Mucosa of rectum (tissue), 2 donors: ENCODE measurements around the gene PNLIPRP2.

ENCODE experiments used
- H3K27ac ChIP-seq, 2 donors: one replicate each; pipeline ENCODE4 v1.7.0; 2013; ENCODE audit warnings: inconsistent platforms in 2 of 2, low read depth in 2 of 2, low read length in 2 of 2
- H3K27me3 ChIP-seq, 2 donors: one replicate each; pipeline ENCODE4 v1.7.0; 2013; ENCODE audit warnings: low read length in 2 of 2; ENCODE audit not compliant: control insufficient read depth in 2 of 2, insufficient read depth in 2 of 2
- H3K36me3 ChIP-seq, 2 donors: one replicate each; pipeline ENCODE4 v1.7.0; 2013; ENCODE audit warnings: low read length in 2 of 2; ENCODE audit not compliant: control insufficient read depth in 2 of 2, insufficient read depth in 2 of 2
- H3K4me1 ChIP-seq, 2 donors: one replicate each; pipeline ENCODE4 v1.7.0; 2013; ENCODE audit warnings: low read length in 2 of 2, mild to moderate bottlenecking in 1 of 2; ENCODE audit not compliant: control insufficient read depth in 2 of 2, insufficient read depth in 2 of 2
- H3K4me3 ChIP-seq, 2 donors: one replicate each; pipeline ENCODE4 v1.7.0; 2013; ENCODE audit warnings: low read length in 2 of 2
- H3K9ac ChIP-seq, 2 donors: one replicate each; pipeline ENCODE4 v1.7.0; 2013; ENCODE audit warnings: low read length in 2 of 2, low read depth in 1 of 2, mild to moderate bottlenecking in 1 of 2
- H3K9me3 ChIP-seq, 2 donors: one replicate each; pipeline ENCODE4 v1.7.0; 2013; ENCODE audit warnings: low read length in 2 of 2; ENCODE audit not compliant: control insufficient read depth in 2 of 2
- donor health status: healthy.
- donor health status: Normal muscosa, but diverticular disease.

PNLIPRP2 gene

DNA sequence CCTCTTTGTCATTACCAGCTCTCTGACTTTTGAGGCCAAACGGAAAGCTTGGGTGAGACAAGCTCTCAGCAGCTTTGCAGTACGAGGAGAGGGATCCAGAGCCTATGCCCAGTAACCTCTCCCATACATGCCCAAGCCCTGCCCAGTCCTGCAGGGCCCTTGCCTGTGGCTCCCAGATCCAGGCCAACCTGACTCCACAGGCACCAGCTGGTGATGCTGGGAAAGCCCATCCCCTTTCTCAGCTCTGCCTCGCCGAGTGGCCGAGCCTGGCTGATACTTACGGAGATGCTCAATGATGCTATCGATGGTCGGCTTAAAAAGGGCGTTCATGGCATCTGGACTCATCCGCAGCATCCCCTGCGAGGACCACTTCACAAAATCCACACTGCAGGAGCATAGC is 55.4 kb downstream of the PNLIPRP2 start:
- no peaks in the 10 kb centered on the region for H3K36me3 ChIP-seq

DNA sequence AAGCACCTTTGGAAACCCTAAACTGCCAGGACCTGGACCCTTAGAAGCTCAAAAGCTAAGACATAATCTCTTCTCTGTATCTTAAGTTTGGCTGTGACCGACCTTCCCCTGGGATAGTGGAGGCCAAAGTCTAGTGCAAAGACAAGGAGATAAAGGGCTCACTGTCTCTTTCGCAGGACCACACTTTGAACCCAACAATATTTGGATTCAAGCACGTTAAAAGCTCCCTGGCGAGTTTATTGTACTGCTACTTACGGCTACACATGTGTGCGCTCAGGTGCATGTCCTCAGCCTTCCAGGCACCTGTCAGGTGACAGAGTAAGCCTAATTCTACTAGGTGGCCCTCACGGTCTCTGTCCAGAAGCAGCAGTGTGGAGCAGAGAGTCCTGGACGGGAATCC is 55.9 kb downstream of the PNLIPRP2 start:
- Histone ChIP-seq H3K9ac (no peak overlapping the region), H3K27me3 (no peaks in the 10 kb centered on the region), H3K36me3 (no peaks in the 10 kb centered on the region)

More for the DNA sequence above, 55.4 kb downstream of the PNLIPRP2 start:
- Histone ChIP-seq H3K9ac (no peak overlapping the region), H3K27me3 (no peaks in the 10 kb centered on the region), H3K9me3 (no peaks in the 10 kb centered on the region), H3K4me3 (no peak overlapping the region), H3K4me1 (no peaks in the 10 kb centered on the region), H3K27ac (no peak overlapping the region)

GRCh38 chr10:116679351-116679750 is 58.6 kb downstream of the PNLIPRP2 start:
- Histone ChIP-seq H3K4me3 (no peak overlapping the region), H3K27ac (no peak overlapping the region), H3K4me1 (peaks cover 0 to 3% of the 10 kb centered on the region in 2 donors), H3K27me3 (no peaks in the 10 kb centered on the region), H3K36me3 (no peaks in the 10 kb centered on the region), H3K9ac (no peak overlapping the region), H3K9me3 (no peaks in the 10 kb centered on the region)

More for the DNA sequence above, 55.9 kb downstream of the PNLIPRP2 start:
- Histone ChIP-seq H3K27ac (no peak overlapping the region), H3K4me3 (no peak overlapping the region), H3K4me1 (no peaks in the 10 kb centered on the region), H3K9me3 (no peaks in the 10 kb centered on the region)

DNA sequence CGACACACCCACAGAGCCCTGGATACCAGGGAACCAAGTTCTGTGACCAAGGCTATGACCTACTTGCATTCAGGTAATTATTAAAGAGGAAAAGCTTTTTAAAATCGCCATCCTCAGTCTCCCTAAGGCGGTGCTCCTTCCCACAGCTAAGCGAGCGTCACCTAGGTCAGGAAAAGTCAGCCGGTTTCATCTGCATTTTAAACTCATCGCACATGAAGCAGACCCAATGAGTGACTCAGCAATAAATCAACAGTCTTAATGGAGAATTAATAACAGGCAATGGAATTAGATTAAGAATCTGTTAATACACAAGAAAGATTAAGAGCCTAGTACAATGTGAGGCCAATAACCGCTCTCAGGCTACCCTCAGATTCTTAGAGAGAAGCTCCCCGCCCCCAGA is 62.4 kb downstream of the PNLIPRP2 start:
- peaks cover 0 to 3% of the 10 kb centered on the region in 2 donors for H3K4me1 ChIP-seq
- no peaks in the 10 kb centered on the region for H3K36me3 ChIP-seq
- no peak overlapping the region for H3K27ac ChIP-seq
- H3K9ac ChIP-seq, result no peak overlapping the region
- H3K9me3 ChIP-seq, result no peaks in the 10 kb centered on the region
- no peak overlapping the region for H3K4me3 ChIP-seq
- no peaks in the 10 kb centered on the region for H3K27me3 ChIP-seq

GRCh38 chr10:116683821-116684220 is 63.1 kb downstream of the PNLIPRP2 start:
- Histone ChIP-seq H3K4me1 (peaks cover 0 to 3% of the 10 kb centered on the region in 2 donors), H3K9ac (no peak overlapping the region), H3K27me3 (no peaks in the 10 kb centered on the region), H3K9me3 (no peaks in the 10 kb centered on the region), H3K4me3 (no peak overlapping the region), H3K27ac (no peak overlapping the region), H3K36me3 (no peaks in the 10 kb centered on the region)

GRCh38 chr10:116684781-116685180 is 64.0 kb downstream of the PNLIPRP2 start:
- no peaks in the 10 kb centered on the region for H3K27me3 ChIP-seq
- no peak overlapping the region for H3K9ac ChIP-seq
- H3K36me3 ChIP-seq, result no peaks in the 10 kb centered on the region
- H3K9me3 ChIP-seq, result no peaks in the 10 kb centered on the region
- H3K4me1 ChIP-seq, result peaks cover 0 to 3% of the 10 kb centered on the region in 2 donors
- H3K27ac ChIP-seq, result no peak overlapping the region
- H3K4me3 ChIP-seq, result no peak overlapping the region

DNA sequence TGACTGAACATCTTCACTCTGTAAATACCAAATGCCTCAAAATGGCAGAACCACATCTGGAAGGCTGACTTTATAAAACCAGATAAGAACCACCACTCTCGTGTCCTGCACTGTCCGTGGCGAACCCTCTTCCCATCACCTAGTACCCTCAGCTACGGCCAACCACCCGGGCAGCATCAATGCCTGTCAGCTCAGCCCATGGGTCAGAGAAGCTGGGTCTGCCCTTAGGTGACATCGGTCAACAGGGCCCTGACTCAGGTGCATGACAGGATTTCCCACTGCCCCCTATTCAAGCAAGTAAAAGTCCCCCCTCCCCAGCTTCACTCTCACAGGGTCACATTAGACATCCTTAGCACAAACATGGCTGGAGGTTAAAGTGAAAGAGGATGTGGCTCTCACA is 65.1 kb downstream of the PNLIPRP2 start:
- no peaks in the 10 kb centered on the region for H3K9me3 ChIP-seq
- no peak overlapping the region for H3K9ac ChIP-seq
- no peaks in the 10 kb centered on the region for H3K27me3 ChIP-seq
- no peaks in the 10 kb centered on the region for H3K36me3 ChIP-seq
- no peak overlapping the region for H3K27ac ChIP-seq
- no peak overlapping the region for H3K4me3 ChIP-seq
- H3K4me1 ChIP-seq, result peaks cover 0 to 3% of the 10 kb centered on the region in 2 donors

GRCh38 chr10:116686632-116687031 is 65.9 kb downstream of the PNLIPRP2 start:
- Histone ChIP-seq H3K36me3 (no peaks in the 10 kb centered on the region), H3K9me3 (no peaks in the 10 kb centered on the region), H3K4me1 (peaks cover 0 to 3% of the 10 kb centered on the region in 2 donors), H3K9ac (no peak overlapping the region), H3K4me3 (no peak overlapping the region), H3K27me3 (no peaks in the 10 kb centered on the region), H3K27ac (no peak overlapping the region)

DNA sequence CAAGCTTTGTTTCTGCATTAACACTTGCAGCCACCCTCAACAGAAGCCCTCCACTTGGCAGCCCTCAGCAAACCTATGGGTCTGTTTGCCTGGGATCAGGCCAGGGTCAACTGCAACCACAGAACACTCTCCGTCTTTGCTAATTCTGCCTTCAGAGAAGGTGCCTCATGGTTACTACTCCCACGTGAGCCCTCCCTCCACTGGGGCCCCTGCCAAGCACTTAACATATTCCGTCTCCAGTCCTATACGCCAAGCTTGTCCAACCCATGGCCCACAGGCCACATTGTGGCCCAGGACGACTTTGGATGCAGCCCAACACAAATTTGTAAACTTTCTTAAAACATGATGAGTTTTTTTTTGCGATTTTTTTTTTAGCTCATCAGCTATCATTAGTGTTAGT is 66.9 kb downstream of the PNLIPRP2 start:
- no peaks in the 10 kb centered on the region for H3K36me3 ChIP-seq
- no peaks in the 10 kb centered on the region for H3K4me1 ChIP-seq

DNA sequence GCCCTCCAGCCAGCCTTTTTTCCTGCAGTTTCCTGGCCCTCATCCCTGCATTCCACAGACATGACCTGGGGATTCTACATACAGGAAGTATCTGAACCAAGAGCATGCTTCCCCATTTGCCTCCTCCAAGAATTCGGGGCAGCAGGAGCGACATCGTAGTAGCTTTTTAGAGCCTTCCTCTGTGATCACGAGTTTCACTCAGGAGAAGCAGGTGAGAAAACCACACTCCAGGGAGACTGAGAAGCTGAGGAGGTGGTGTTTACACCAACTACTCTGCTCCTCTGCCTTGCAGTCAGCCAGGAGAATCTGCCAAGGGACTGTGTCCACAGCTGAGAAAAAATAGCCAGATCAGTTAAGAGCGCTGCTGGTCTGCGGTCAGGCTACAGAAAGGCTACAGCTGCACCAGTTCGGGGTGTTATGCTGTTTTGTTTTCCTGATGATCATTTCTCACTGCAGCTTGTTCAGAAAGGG is 67.5 kb downstream of the PNLIPRP2 start:
- H3K4me1 ChIP-seq, result no peaks in the 10 kb centered on the region
- H3K27ac ChIP-seq, result no peak overlapping the region
- no peaks in the 10 kb centered on the region for H3K36me3 ChIP-seq
- no peak overlapping the region for H3K4me3 ChIP-seq
- H3K27me3 ChIP-seq, result peaks cover 0 to 2% of the 10 kb centered on the region in 2 donors
- H3K9me3 ChIP-seq, result no peaks in the 10 kb centered on the region
- H3K9ac ChIP-seq, result no peak overlapping the region

More for the DNA sequence above, 66.9 kb downstream of the PNLIPRP2 start:
- Histone ChIP-seq H3K4me3 (no peak overlapping the region), H3K27ac (no peak overlapping the region), H3K27me3 (peaks cover 0 to 2% of the 10 kb centered on the region in 2 donors), H3K9me3 (no peaks in the 10 kb centered on the region), H3K9ac (no peak overlapping the region)
